ENCODE measurements around the gene SYT2. TPM values are rescaled to one million over a fixed set of nuclear protein-coding genes. Genes with fewer than 3 reads are reported as not detected.
A peak's percentile ranks its signal among the peaks of the same experiment; 100 is the strongest.
"Not testable (repeated sequence)": the region's sequence is repeated elsewhere in the genome, so short reads cannot be mapped to it uniquely, and the experiment has no call there.

Gene SYT2
- total RNA-seq, 1 donor from 2014 or later = 0.07 TPM

DNA sequence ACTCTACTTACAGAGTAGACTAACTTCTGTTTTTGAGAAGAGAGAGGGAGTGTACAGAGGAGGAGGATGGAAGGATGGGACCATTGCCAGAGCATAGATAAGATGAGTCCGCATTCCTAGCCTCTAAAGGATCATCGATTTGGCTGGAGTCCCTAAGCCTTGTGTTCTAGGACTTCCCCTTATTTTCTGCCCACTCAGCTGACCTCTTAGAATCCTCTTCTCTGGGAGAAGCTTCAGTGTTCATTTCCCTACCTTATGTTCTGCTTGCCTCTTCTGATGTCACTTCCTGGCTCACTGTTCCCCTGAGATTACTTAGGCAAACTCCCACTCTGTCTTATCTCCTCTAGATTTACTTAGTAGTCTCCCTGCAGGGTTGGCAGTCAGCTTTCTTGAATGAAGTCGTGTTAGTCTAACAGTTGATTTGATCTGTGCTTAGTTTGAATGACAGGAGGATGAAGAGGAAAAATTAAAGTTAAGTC lies 156.7 kb downstream of the SYT2 start:
- no peaks in the 10 kb centered on the region for H3K36me3 Mint-ChIP-seq (ENCODE audit: low read depth)
- TF ChIP-seq, protein P1, sequence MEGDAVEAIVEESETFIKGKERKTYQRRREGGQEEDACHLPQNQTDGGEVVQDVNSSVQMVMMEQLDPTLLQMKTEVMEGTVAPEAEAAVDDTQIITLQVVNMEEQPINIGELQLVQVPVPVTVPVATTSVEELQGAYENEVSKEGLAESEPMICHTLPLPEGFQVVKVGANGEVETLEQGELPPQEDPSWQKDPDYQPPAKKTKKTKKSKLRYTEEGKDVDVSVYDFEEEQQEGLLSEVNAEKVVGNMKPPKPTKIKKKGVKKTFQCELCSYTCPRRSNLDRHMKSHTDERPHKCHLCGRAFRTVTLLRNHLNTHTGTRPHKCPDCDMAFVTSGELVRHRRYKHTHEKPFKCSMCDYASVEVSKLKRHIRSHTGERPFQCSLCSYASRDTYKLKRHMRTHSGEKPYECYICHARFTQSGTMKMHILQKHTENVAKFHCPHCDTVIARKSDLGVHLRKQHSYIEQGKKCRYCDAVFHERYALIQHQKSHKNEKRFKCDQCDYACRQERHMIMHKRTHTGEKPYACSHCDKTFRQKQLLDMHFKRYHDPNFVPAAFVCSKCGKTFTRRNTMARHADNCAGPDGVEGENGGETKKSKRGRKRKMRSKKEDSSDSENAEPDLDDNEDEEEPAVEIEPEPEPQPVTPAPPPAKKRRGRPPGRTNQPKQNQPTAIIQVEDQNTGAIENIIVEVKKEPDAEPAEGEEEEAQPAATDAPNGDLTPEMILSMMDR (IDR thresholded peaks at IDR 0.05) = no peak
- no peaks in the 10 kb centered on the region for H3K9me3 Mint-ChIP-seq (ENCODE audit: low read depth)
- no peaks in the 10 kb centered on the region for H3K27me3 Mint-ChIP-seq (ENCODE audit: low read depth)
- peaks cover 28% of the 10 kb centered on the region for H3K4me1 Mint-ChIP-seq (ENCODE audit: low read depth)
- no peak overlapping the region for H3K27ac Mint-ChIP-seq (ENCODE audit: unreplicated experiment)
- DNase-seq (ENCODE audit: low spot score) = no peak
- H3K4me3 Mint-ChIP-seq (ENCODE audit: unreplicated experiment) = no peak overlapping the region

DNA sequence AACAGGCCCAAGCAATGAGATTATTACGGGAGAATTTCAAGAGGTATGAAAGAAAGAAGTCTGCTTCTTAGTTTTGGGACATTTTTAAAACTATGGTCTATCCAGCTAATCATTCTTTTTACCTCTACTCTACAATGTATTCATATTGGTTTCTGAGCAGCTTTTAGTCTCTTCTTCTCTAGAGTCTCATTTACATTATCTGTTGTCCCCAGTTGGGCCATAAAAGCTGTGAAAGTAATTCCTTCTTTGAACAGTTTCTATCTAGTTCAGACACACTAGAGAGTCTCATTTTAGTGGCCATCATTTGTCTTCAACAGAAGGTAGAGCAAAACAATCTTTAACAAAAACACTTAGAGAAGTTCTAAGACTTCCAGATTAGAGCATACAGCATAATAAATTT lies 157.2 kb downstream of the SYT2 start:
- peaks cover 28% of the 10 kb centered on the region for H3K4me1 Mint-ChIP-seq (ENCODE audit: low read depth)
- DNase-seq (ENCODE audit: low spot score) = not testable (repeated sequence)
- peak overlapping the region; percentile 25 for H3K27ac Mint-ChIP-seq (ENCODE audit: unreplicated experiment)

DNA sequence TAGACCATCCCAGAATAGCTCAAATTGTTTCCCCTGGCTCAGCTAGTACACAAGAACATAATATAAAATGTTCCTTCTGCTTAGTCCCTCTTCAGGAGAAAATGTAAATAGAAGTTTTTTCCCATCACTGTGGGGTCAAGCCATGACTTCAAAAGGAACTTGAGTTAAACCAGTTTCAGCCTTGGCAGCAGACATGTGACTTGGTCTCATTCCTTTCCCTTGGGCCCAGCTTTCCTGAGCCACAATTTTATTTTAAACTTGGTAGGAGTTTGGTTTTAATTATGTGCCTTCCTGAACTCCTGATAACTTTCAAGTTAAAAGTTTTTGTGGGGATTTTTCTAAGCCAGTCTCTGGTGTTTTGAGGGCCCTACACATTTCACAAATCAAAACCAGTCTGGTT lies 157.6 kb downstream of the SYT2 start:
- not testable (repeated sequence) for H3K36me3 Mint-ChIP-seq (ENCODE audit: low read depth); DNase-seq (ENCODE audit: low spot score)
- H3K4me1 Mint-ChIP-seq (ENCODE audit: low read depth) = peaks cover 28% of the 10 kb centered on the region

More for the DNA sequence above, 157.2 kb downstream of the SYT2 start:
- not testable (repeated sequence) for H3K36me3 Mint-ChIP-seq (ENCODE audit: low read depth); H3K27me3 Mint-ChIP-seq (ENCODE audit: low read depth); H3K4me3 Mint-ChIP-seq (ENCODE audit: unreplicated experiment); H3K9me3 Mint-ChIP-seq (ENCODE audit: low read depth)

DNA sequence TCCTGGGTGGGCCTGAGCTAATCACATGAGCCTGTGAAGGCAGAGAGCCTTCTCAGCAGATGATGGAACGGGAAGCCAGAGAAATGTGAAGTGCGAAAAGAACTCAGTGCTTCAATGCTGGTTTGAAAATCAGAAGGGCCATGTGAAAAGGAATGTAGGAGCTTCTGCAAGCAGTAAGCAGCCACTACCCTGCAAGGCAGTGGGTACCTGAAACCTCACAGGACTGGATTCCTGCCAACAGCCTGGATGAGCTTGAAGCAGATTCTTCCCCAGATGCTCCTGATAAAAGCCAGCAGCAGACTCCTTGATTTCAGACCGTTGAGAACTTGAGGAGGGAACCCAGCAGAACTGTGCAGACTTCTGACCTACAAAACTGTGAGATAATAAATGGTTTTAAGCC lies 158.6 kb downstream of the SYT2 start:
- Mint-ChIP-seq H3K9me3 (ENCODE audit: low read depth) (no peaks in the 10 kb centered on the region), H3K36me3 (ENCODE audit: low read depth) (no peaks in the 10 kb centered on the region), H3K27ac (ENCODE audit: unreplicated experiment) (no peak overlapping the region), H3K4me1 (ENCODE audit: low read depth) (peaks cover 29% of the 10 kb centered on the region), H3K27me3 (ENCODE audit: low read depth) (no peaks in the 10 kb centered on the region), H3K4me3 (ENCODE audit: unreplicated experiment) (no peak overlapping the region)
- no peak for DNase-seq (ENCODE audit: low spot score)
- TF ChIP-seq, protein P1 (IDR thresholded peaks at IDR 0.05) = no peak

More for the DNA sequence above, 157.6 kb downstream of the SYT2 start:
- peak overlapping the region; percentile 25 for H3K27ac Mint-ChIP-seq (ENCODE audit: unreplicated experiment)
- not testable (repeated sequence) for H3K27me3 Mint-ChIP-seq (ENCODE audit: low read depth); H3K4me3 Mint-ChIP-seq (ENCODE audit: unreplicated experiment); H3K9me3 Mint-ChIP-seq (ENCODE audit: low read depth)

DNA sequence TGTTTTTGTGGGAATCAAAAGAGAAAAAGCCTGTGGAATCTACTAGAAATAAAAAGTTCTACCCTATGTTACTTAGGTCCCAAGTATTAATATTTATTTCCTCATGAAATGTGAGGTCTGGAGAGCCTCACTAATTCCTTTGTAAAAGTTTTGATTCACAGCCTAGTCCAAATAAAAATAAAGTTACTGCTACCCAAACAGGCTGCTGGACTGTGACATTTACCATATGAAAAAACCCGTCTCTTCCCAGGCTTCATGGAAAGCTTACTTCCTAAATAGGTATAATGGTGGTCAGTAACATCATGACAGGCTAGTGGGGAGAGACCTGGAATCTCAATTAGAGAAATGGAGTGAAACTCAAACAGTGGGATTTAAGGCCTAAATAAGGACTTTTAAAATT lies 160.2 kb downstream of the SYT2 start:
- not testable (repeated sequence) for H3K36me3 Mint-ChIP-seq (ENCODE audit: low read depth)

DNA sequence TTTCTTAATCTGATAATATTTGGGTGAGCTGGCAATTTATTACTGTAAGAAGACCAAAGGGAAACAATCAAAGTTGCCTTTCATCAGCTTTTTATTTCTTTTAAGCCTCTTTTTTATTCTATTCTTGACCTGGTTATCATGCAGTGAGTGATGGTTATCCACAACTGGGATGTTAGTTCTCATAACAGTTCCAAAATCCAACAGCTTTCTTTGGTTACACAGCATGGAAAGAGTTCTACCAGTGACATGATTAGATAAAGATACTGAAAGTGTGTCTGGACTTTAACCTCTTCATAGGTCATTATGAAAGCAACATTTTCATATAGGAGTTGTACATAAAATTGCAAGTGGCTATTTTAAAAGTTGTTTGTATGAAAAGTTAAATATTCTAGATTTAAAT lies 163.0 kb downstream of the SYT2 start:
- Mint-ChIP-seq H3K4me1 (ENCODE audit: low read depth) (peaks cover 35% of the 10 kb centered on the region), H3K4me3 (ENCODE audit: unreplicated experiment) (no peak overlapping the region), H3K27ac (ENCODE audit: unreplicated experiment) (no peak overlapping the region), H3K27me3 (ENCODE audit: low read depth) (no peaks in the 10 kb centered on the region), H3K9me3 (ENCODE audit: low read depth) (no peaks in the 10 kb centered on the region), H3K36me3 (ENCODE audit: low read depth) (no peaks in the 10 kb centered on the region)
- TF ChIP-seq, protein P1 (IDR thresholded peaks at IDR 0.05) = no peak
- DNase-seq (ENCODE audit: low spot score) = no peak

More for the DNA sequence above, 160.2 kb downstream of the SYT2 start:
- not testable (repeated sequence) for H3K27me3 Mint-ChIP-seq (ENCODE audit: low read depth); H3K4me3 Mint-ChIP-seq (ENCODE audit: unreplicated experiment); DNase-seq (ENCODE audit: low spot score); H3K9me3 Mint-ChIP-seq (ENCODE audit: low read depth); H3K27ac Mint-ChIP-seq (ENCODE audit: unreplicated experiment)
- peaks cover 41% of the 10 kb centered on the region for H3K4me1 Mint-ChIP-seq (ENCODE audit: low read depth)

DNA sequence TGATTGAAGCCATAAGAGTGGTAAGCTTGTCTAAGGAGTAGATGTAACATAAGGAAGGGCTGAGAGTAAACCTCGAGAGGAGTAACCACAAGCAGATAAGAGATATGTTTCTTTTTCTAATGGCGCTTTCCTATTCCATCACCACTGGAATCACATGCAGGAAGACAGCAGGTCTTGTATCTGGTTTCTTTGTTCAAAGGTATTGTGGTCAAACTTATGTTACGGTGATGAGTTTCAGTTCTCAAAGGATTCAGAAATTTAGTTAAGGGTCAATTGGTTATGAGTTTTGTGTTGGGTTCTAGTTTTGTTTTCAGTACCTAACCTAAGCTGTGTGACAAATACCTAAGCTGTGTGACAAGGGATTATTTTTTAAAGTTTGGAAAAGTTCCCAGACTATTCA lies 163.5 kb downstream of the SYT2 start:
- not testable (repeated sequence) for DNase-seq (ENCODE audit: low spot score); H3K27me3 Mint-ChIP-seq (ENCODE audit: low read depth); H3K9me3 Mint-ChIP-seq (ENCODE audit: low read depth); H3K4me3 Mint-ChIP-seq (ENCODE audit: unreplicated experiment); H3K36me3 Mint-ChIP-seq (ENCODE audit: low read depth); H3K27ac Mint-ChIP-seq (ENCODE audit: unreplicated experiment)
- peaks cover 34% of the 10 kb centered on the region for H3K4me1 Mint-ChIP-seq (ENCODE audit: low read depth)

DNA sequence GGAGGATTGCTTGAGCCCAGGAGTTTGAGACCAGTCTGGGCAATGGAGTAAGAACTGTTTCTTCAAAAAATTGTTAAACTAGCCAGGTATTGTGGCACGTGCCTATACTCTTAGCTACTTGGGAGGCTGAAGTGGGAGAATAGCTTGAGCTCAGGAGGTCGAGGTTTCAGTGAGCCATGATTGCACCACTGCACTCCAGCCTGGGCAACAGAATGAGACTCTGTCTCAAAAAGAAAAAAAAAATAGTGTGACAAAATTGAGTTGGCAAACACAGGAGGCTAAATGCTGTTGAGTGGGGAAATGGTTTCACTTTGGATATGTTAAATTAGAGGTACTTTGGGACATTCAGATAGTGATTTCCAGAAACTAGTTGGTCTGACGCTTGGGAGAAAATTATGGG lies 163.9 kb downstream of the SYT2 start:
- DNase-seq (ENCODE audit: low spot score); H3K27me3 Mint-ChIP-seq (ENCODE audit: low read depth); H3K4me3 Mint-ChIP-seq (ENCODE audit: unreplicated experiment); H3K36me3 Mint-ChIP-seq (ENCODE audit: low read depth); H3K9me3 Mint-ChIP-seq (ENCODE audit: low read depth): not testable (repeated sequence)
- H3K4me1 Mint-ChIP-seq (ENCODE audit: low read depth) = peaks cover 34% of the 10 kb centered on the region
- H3K27ac Mint-ChIP-seq (ENCODE audit: unreplicated experiment) = peak overlapping the region; percentile 62

DNA sequence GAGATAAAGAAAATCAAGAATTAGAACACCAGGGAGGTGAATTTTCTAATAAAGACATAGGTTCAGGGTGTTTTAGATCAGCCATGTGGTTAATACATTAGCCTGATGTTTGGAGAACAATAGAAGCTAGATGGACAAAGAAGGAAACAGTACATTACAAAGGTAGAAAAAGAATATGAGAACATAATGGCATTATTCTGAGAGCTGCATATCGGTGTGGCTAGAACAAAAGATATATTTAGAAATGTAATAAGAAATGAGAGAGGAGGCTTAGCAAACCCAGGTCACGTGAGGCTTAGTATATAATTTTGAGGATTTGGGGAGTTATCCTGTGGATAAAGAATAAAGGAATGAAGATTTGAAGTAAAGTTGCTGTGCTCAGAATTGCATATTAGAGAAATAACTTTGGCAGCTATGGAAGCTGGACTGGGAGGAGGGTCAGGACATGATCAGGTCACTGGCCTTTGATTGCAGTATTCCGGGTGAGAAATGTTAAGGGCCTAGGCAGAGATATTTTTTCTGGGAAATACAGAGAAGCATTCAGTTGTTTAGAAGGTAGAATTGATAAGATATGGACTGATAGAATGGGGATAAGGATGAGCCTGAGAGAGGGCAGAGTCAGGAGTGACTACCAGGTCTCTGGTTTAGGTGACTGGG lies 164.5 kb downstream of the SYT2 start:
- not testable (repeated sequence) for H3K9me3 Mint-ChIP-seq (ENCODE audit: low read depth); H3K36me3 Mint-ChIP-seq (ENCODE audit: low read depth); H3K27me3 Mint-ChIP-seq (ENCODE audit: low read depth); DNase-seq (ENCODE audit: low spot score); H3K27ac Mint-ChIP-seq (ENCODE audit: unreplicated experiment); H3K4me3 Mint-ChIP-seq (ENCODE audit: unreplicated experiment)
- peaks cover 34% of the 10 kb centered on the region for H3K4me1 Mint-ChIP-seq (ENCODE audit: low read depth)

DNA sequence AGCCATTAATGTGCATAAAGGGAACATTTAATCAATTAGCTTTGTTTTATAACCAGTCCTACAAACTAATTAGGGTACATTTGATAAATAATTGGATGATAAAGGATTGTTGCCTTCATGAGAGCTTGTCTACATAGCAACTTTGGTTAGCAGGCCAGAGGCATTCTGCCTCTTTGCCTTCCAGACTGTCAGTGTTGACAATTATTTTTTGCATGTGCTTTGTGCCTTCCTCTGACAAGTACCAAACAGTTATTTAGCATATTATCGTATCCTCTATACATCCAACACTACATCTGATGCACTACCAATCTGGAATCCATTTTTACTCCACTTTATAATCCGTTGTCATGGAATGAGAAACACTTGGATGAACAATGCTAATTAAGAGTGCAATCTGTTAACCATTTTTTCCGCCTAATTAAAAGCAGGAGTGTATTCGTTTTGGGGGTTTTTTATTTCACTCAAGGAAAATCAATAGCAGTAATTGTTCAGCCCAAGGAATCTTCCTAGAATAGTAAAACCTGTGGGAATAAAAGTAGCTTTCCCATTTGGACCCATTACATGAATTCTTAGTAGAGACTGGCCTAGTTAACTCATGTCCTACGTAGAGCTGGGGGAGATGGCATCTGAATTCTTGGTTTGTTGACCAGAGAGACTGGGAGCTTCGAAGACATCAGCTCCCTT lies 165.3 kb downstream of the SYT2 start:
- H3K36me3 Mint-ChIP-seq (ENCODE audit: low read depth); H3K27ac Mint-ChIP-seq (ENCODE audit: unreplicated experiment); H3K27me3 Mint-ChIP-seq (ENCODE audit: low read depth); DNase-seq (ENCODE audit: low spot score); H3K9me3 Mint-ChIP-seq (ENCODE audit: low read depth); H3K4me3 Mint-ChIP-seq (ENCODE audit: unreplicated experiment): not testable (repeated sequence)
- peaks cover 41% of the 10 kb centered on the region for H3K4me1 Mint-ChIP-seq (ENCODE audit: low read depth)

All from chondrocyte (in vitro differentiated cells).